ENCODE data around the gene SS18L1.

- TF ChIP-seq CTCF (conservative IDR thresholded peaks at IDR 0.05) (no peak), ZFX (IDR thresholded peaks at IDR 0.05) (no peak)
These were observed 32.1 kb downstream of the SS18L1 start for GRCh38 chr20:62175711-62176110.

Measured in C4-2B (cell line).